GM21423 (cell line): ENCODE data around the gene KRTAP1-3.
"Not testable (repeated sequence)": the region's sequence is repeated elsewhere in the genome, so short reads cannot be mapped to it uniquely, and the experiment has no call there.

ENCODE experiments used
- ATAC-seq: cut with Tn5 transposase; IDR thresholded peaks from one replicate; pipeline ENCODE4 v1.9.1; 2021; ENCODE audit warnings: mild to moderate bottlenecking, moderate library complexity; ENCODE audit not compliant: unreplicated experiment

Gene KRTAP1-3

DNA sequence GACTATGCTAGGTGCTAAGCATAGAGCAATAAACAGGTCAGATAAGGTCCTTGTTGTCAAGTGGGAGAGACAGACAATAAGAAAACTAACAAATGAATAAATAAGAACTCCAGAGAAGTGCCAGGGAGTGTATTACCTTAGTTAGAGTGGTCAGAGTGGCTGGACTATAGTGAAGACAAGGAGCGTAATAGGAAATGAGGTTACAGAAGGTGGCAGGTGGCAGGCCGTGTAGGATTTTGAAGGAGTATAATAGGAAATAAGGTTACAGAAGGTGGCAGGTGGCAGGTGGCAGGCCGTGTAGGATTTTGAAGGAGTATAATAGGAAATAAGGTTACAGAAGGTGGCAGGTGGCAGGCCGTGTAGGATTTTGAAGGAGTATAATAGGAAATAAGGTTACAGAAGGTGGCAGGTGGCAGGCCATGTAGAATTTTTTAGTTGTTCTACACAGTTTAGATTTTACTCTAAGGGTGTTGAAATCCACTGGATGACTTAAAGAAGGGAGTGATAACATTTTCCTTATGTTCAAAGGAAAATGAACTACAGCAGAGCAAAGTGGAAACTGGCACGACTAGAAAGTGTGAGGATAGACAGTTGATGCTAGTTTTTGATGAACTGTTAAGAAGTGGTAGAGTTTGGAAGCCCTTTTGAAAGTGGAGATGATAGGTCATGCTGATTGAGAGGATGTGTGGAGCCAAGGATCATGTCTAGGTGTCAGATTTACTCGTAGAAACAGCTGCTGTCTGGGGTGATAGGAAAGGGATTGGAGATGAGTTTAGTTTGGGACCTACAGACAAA is 22.2 kb downstream of the KRTAP1-3 start:
- ATAC-seq = no peak

- ATAC-seq = no peak
Observed at GRCh38 chr17:41010441-41010840, 24.2 kb downstream of the KRTAP1-3 start.

GRCh38 chr17:41009936-41010335 is 24.7 kb downstream of the KRTAP1-3 start:
- no peak for ATAC-seq

DNA sequence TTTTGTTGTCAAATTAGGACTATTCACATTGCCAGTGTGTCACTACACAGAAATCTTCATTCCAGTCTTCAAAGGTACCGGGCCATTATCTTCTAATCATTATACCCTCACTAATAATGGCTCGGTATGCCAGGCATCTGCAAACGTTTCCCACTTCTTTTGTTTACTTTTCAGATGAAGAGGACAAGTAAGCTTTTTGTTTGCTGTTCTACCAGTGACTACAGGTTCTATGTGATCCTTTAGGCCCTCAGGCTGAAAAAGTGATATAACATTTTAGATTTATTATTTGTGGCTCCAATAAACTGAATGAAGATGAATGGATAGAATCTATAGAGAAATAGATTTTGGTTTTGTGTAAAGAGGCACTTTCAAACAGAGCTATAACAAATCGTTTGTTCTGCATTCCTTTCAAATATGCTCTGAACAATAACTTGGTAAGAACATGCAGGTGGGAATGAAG is 25.3 kb downstream of the KRTAP1-3 start:
- ATAC-seq = no peak

DNA sequence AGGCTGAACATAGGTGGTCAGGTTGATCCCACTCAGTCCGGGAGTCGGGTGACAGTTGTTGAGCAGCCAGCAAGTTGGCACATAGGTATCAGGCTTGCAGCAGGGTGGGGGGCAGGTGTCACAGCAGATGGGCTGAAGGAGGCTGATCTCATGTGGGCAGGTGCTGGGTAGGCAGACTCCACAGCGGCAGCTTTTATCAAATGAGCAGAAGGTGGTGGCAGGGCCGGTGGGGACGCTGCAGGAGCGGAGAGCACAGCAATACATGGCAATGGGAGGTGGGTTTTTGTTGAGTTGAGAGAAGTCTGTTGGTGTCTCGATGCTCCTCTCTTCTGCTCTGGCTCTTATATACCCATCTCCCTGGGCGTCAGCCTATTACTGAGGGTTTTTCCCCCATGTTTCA is 25.9 kb downstream of the KRTAP1-3 start, which contains the start of gene KRTAP3-1:
KRTAP3-1 (minus strand) TSS at position 318 of the 400 bp plus-strand sequence; CDS start at position 264, 54 bp downstream.
- no peak for ATAC-seq

GRCh38 chr17:41004397-41004796 is 30.3 kb downstream of the KRTAP1-3 start:
- no peak for ATAC-seq

DNA sequence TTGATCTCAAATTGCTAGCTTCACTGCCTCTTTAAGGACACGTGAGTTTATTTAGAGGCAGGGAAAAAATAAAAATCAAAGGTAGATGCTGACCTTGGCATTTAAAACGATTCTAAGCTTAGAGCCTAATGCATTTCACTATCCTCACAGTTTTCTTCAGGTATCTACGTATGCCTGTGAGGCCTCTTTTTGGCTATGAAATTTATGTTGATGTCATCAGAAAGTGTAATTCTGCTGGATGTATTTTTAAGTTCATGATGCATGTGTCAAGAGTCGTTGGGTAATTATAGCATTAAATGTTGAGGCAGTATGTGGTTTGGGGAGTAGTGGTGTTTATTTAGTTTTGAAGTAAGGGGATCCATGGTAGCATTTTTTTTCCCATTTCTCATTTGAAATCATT is 30.7 kb downstream of the KRTAP1-3 start:
- ATAC-seq = no peak

DNA sequence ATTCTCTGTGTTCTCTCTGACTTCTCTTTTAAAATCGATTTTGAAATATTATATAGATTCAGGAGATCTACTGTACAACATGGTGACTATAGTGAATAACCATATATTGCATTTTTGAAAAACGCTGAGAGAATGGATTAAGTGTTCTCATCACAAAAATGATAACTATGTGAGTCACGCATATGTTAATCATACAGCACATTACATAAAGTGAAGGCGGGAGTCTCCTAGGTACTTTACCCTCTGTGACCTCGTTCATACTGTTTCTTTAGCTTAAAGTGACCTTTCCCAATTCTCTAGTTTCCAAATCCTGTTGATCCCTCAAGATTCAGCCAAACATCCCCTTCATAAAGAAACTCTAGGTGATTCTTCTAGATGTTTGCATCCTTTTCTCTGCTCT is 31.9 kb downstream of the KRTAP1-3 start:
- no peak for ATAC-seq

- ATAC-seq = no peak
Observed at GRCh38 chr17:41001795-41002194, 32.9 kb downstream of the KRTAP1-3 start.

DNA sequence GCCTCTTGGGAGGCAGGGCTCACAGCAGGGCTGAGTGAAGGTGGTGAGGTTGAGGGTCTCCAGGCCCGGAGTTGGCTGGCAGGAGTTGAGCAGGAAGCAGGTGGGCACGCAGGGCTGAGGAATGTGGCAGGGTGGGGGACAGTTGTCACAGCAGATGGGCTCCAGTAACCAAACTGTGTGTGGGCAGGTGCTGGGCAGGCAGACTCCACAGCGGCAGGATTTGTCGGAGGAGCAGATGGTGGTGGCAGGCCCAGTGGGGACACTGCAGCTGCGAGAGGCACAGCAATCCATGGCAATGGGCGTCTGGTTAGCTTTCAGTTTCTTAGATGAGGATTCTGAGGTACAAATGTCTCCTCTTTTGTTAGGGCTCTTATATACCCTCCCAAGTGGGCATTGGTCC is 35.1 kb downstream of the KRTAP1-3 start, which contains the start of gene KRTAP3-2:
KRTAP3-2 (minus strand) TSS at position 344 of the 400 bp plus-strand sequence; CDS start at position 291, 53 bp downstream.
- not testable (repeated sequence) for ATAC-seq

- ATAC-seq = no peak
Observed at GRCh38 chr17:40997361-40997760, 37.3 kb downstream of the KRTAP1-3 start.

- ATAC-seq = no peak
Observed at GRCh38 chr17:40996829-40997228, 37.8 kb downstream of the KRTAP1-3 start.

DNA sequence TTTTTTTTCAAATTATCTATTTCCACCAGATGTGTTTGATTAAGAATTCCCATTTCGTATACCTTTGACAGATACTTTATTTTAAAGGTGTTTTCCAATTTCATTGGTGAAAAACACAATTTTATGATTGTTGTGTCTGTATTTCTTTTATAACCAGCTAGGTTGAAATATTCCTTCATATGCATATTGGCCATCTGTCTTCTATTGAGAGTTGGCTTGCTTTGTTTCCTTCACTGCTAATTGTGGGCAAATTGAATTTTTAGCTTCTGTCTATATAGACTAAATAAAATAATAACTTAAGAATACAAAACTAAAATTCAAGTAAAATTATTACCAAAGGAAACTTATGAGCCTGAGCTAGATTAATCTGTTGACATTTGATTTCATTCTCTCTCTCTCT is 39.6 kb downstream of the KRTAP1-3 start:
- no peak for ATAC-seq

DNA sequence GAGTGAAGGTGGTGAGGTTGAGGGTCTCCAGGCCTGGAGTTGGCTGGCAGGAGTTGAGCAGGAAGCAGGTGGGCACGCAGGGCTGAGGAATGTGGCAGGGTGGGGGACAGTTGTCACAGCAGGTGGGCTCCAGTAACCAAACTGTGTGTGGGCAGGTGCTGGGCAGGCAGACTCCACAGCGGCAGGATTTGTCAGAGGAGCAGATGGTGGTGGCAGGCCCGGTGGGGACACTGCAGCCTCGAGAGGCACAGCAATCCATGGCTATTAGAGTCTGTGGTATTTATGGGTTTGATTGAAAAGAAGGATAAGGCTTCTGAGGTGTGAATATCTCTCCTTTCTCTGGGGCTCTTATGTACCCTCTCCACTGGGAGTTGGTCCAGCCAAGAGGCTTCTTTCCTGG is 40.8 kb downstream of the KRTAP1-3 start, which contains the start of gene KRTAP3-3:
KRTAP3-3 (minus strand) TSS at position 326 of the 400 bp plus-strand sequence; CDS start at position 259, 67 bp downstream.
- no peak for ATAC-seq

DNA sequence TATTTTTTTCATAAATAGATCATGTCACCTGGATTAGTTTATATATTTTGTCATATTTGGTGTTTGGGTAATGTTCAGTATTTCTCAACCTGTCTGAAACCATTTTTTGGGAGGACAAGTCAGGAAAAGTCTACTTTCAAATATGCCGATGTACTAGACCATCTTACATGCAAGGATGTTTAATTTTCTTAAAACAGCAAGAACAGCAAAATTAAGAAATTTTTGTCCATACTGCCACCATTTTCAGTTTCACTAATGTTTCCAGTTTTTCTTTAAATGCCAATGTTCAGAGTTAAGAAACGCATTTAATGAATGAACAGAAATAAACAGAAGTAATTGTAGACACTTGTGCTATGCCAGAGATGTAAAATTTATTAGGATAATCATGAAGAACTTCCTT is 41.6 kb downstream of the KRTAP1-3 start:
- no peak for ATAC-seq

DNA sequence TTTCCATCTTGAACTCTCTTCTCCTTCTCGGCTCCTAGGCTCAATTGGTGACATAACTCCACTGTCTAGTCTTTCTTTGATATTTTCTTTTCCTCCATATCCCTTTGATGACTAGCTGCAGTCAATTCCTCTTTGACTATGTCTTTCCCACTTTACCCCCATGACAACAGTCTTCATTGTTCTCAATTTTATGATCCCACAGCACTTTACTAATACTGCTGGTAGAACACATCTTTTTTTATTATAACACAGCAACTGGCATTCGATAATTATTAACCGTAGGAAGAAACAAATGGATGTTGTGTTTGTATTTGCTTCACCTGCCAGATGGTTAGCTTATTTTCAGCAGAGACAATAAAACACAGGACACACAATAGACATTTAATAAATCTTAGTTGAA is 42.0 kb downstream of the KRTAP1-3 start:
- no peak for ATAC-seq

DNA sequence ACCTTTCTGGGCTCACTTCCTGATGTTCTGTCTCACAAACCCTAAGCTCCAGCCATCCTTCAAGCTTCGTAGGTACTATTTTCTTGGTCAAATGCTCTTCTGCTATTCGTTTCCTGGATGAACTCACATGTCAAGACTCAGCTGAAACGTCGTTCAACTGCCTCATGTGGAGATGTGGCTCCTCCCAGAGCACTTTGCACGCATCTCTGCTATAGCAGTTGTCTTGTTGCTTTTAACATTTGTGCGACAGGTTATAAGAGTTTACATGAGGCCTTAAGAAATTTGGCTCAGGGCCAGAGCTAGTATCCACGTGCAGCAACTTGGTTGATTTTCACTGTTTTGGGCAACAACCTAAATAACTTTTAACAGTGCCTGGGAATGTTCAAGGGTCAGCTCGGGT is 47.8 kb downstream of the KRTAP1-3 start:
- ATAC-seq = no peak

GRCh38 chr17:40984226-40984625 is 50.4 kb downstream of the KRTAP1-3 start, which contains the start of gene KRT40:
Gene KRT40, minus strand, starts transcription at chr17:40984326. Its CDS starts 53 bp downstream, at chr17:40984273.
- ATAC-seq = no peak
